GM19025 (cell line): ENCODE results near the gene ALK.

Experiments used
- ATAC-seq: cut with Tn5 transposase; IDR thresholded peaks from one replicate; pipeline ENCODE4 v1.9.1; 2021; ENCODE audit warnings: mild to moderate bottlenecking, low read depth, moderate library complexity; ENCODE audit not compliant: unreplicated experiment

ALK gene

GRCh38 chr2:29560030-29560429, 361.4 kb downstream of the ALK start:
- ATAC-seq: no peak

- no peak for ATAC-seq
These were observed 361.8 kb downstream of the ALK start for GRCh38 chr2:29559578-29559977.

GRCh38 chr2:29558097-29558496, 363.3 kb downstream of the ALK start:
- ATAC-seq: no peak

- no peak for ATAC-seq
These were observed 364.1 kb downstream of the ALK start for GRCh38 chr2:29557268-29557667.

GRCh38 chr2:29549069-29549380, 372.4 kb downstream of the ALK start:
- no peak for ATAC-seq

GRCh38 chr2:29544917-29545316, 376.5 kb downstream of the ALK start:
- ATAC-seq: no peak

- no peak for ATAC-seq
These were observed 377.4 kb downstream of the ALK start for GRCh38 chr2:29544031-29544430.

- ATAC-seq: no peak
These were observed 386.2 kb downstream of the ALK start for GRCh38 chr2:29535188-29535587.

- ATAC-seq: no peak
These were observed 388.9 kb downstream of the ALK start for GRCh38 chr2:29532436-29532835.

GRCh38 chr2:29531626-29532025, 389.8 kb downstream of the ALK start:
- ATAC-seq: no peak

- no peak for ATAC-seq
These were observed 391.1 kb downstream of the ALK start for GRCh38 chr2:29530281-29530680.

GRCh38 chr2:29528891-29529520, 392.4 kb downstream of the ALK start:
- ATAC-seq: no peak

GRCh38 chr2:29528371-29528770, 393.0 kb downstream of the ALK start:
- no peak for ATAC-seq

GRCh38 chr2:29527947-29528346, 393.4 kb downstream of the ALK start:
- no peak for ATAC-seq

- ATAC-seq: no peak
These were observed 394.5 kb downstream of the ALK start for GRCh38 chr2:29526587-29527586.

GRCh38 chr2:29525921-29526320, 395.5 kb downstream of the ALK start:
- ATAC-seq: no peak

GRCh38 chr2:29524652-29525051, 396.7 kb downstream of the ALK start:
- no peak for ATAC-seq

- ATAC-seq: no peak
These were observed 398.3 kb downstream of the ALK start for GRCh38 chr2:29522951-29523669.

GRCh38 chr2:29520001-29520400, 401.4 kb downstream of the ALK start:
- ATAC-seq: no peak

GRCh38 chr2:29519338-29519925, 402.0 kb downstream of the ALK start:
- ATAC-seq: no peak
